ENCODE data around the gene RAB3D.

Gene RAB3D

DNA sequence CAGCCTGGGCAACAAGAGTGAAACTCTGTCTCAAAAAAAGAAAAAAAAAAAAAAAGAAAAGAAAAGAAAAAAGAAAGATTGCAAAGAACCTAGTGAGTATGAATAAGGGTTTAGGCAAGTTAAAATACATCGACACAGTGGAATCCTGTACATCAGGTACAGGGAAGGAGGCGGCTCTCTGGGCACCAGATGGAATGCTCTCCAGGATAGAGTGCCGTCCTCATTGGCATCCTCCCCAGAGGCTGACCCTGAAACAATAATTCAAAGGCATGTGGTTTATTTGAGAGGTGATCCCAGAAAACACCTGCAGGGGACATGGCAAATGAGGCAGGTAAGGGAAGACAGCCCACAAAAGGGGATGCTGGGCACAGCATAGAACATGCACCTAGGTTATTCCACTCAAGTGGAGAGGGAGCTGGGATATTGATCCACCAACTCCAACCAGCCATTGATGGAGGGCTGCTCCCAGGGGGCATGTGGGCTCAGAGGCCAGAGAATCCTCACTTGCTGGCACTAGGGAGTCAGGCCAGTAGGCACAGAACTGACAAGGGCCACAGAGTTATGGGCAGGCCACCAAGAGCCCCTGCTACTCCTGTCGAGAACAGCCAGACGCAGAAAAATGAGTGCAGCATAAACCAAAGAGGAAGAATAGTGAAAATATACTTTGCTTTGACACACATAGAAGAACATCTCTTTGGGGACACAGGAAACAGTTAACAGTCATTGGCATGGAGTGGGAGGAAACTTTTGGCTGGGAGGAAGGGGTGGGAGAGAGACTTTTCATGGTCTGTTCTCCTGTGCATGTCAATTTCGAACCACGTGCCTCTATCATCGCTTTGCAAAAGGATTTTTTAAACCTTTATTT lies 39.3 kb downstream of the RAB3D start:
- H4K20me1 ChIP-seq (ENCODE audit: low read depth, low read length), result no peaks in the 10 kb centered on the region
- no peak overlapping the region for H3K9ac ChIP-seq (ENCODE audit: low read length)
- H3F3A ChIP-seq (ENCODE audit: insufficient read depth), result no peaks in the 10 kb centered on the region
- no peak overlapping the region for H3K4me2 ChIP-seq (ENCODE audit: low read depth, low read length, poor library complexity, severe bottlenecking)
- no peaks in the 10 kb centered on the region for H3K9me3 ChIP-seq (ENCODE audit: insufficient read depth, low read length)
- no peaks in the 10 kb centered on the region for H3K79me2 ChIP-seq (ENCODE audit: insufficient read depth, low read length)
- no peak for TF ChIP-seq EZH2phosphoT487 (conservative IDR thresholded peaks at IDR 0.05; ENCODE audit: low read length)
- TF ChIP-seq, protein P1, sequence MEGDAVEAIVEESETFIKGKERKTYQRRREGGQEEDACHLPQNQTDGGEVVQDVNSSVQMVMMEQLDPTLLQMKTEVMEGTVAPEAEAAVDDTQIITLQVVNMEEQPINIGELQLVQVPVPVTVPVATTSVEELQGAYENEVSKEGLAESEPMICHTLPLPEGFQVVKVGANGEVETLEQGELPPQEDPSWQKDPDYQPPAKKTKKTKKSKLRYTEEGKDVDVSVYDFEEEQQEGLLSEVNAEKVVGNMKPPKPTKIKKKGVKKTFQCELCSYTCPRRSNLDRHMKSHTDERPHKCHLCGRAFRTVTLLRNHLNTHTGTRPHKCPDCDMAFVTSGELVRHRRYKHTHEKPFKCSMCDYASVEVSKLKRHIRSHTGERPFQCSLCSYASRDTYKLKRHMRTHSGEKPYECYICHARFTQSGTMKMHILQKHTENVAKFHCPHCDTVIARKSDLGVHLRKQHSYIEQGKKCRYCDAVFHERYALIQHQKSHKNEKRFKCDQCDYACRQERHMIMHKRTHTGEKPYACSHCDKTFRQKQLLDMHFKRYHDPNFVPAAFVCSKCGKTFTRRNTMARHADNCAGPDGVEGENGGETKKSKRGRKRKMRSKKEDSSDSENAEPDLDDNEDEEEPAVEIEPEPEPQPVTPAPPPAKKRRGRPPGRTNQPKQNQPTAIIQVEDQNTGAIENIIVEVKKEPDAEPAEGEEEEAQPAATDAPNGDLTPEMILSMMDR (IDR thresholded peaks at IDR 0.05; ENCODE audit: insufficient read depth, low read length, poor library complexity, severe bottlenecking), result no peak
- no peaks in the 10 kb centered on the region for H3K36me3 ChIP-seq (ENCODE audit: low read length)
- no peak overlapping the region for H3K4me3 ChIP-seq (ENCODE audit: insufficient read depth, low read length, poor library complexity, severe bottlenecking)
- no peaks in the 10 kb centered on the region for H3K9me2 ChIP-seq (replicated peaks; ENCODE audit: insufficient read depth, low read length)
- no peaks in the 10 kb centered on the region for H3K27me3 ChIP-seq (ENCODE audit: low read length)
- no peak overlapping the region for H3K27ac ChIP-seq (ENCODE audit: low read depth, low read length)
- H2AFZ ChIP-seq (ENCODE audit: low read depth, low read length, severe bottlenecking), result no peak overlapping the region

DNA sequence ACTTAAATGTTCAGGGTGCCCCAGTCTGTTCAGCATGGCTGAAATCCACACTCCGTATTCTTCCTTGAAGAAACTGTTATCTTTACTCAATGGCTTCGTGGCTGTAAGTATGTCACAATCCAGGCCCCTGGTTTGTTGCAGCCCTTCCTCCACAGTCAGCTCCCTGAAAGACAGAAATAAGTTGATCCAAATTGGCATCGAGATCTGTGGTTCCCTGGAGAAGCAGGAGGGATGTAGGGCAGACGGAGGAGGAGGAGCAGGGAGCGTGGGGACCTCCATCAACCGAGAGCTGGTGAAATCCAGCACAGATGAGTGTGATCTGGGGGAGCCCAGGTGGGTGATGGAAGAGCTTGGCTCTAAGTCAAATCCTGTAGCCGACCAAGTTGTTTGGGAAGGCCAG lies 43.2 kb downstream of the RAB3D start:
- Histone ChIP-seq H3K36me3 (ENCODE audit: low read length) (no peaks in the 10 kb centered on the region), H3F3A (ENCODE audit: insufficient read depth) (no peaks in the 10 kb centered on the region), H3K27me3 (ENCODE audit: low read length) (no peaks in the 10 kb centered on the region), H3K9ac (ENCODE audit: low read length) (no peak overlapping the region), H3K9me2 (replicated peaks; ENCODE audit: insufficient read depth, low read length) (no peaks in the 10 kb centered on the region), H4K20me1 (ENCODE audit: low read depth, low read length) (no peaks in the 10 kb centered on the region), H3K4me2 (ENCODE audit: low read depth, low read length, poor library complexity, severe bottlenecking) (no peak overlapping the region), H2AFZ (ENCODE audit: low read depth, low read length, severe bottlenecking) (no peak overlapping the region), H3K79me2 (ENCODE audit: insufficient read depth, low read length) (no peaks in the 10 kb centered on the region), H3K27ac (ENCODE audit: low read depth, low read length) (no peak overlapping the region), H3K4me3 (ENCODE audit: insufficient read depth, low read length, poor library complexity, severe bottlenecking) (no peak overlapping the region), H3K9me3 (ENCODE audit: insufficient read depth, low read length) (no peaks in the 10 kb centered on the region)
- TF ChIP-seq, protein P1 (IDR thresholded peaks at IDR 0.05; ENCODE audit: insufficient read depth, low read length, poor library complexity, severe bottlenecking), result no peak
- TF ChIP-seq EZH2phosphoT487 (conservative IDR thresholded peaks at IDR 0.05; ENCODE audit: low read length), result no peak

DNA sequence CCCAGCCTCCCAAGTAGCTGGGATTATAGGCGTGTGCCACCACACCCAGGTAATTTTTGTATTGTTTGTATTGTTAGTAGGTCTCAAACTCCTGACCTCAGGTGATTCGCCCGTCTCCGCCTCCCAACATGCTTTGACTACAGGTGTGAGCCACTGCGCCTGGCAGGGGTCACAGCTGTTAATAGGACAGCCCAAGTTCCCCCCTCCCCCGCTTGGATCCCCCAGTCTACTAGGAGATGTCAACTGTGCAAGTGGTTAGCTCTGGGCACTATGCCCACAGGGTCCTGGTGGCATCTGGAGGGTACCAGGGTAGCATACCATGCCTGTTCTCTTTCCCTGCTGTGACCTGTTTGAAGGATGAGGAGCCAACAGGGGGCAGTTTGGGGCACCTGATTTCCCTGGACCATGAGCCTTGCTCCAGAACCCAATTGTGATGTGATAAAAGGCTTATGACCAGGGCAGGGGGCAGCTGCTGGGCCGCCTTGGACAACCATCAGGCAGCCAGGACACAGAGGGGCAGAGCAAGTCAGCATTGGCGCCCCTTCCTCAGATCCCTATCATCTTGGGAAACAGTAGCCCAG lies 43.7 kb downstream of the RAB3D start, which contains the start of gene TSPAN16:
TSS of gene TSPAN16 (plus strand) at position 496 of the 581 bp plus-strand sequence. CDS start 138 bp downstream, outside the sequence.
- no peaks in the 10 kb centered on the region for H3K9me3 ChIP-seq (ENCODE audit: insufficient read depth, low read length)
- no peak within 1 kb of the TSS for H2AFZ ChIP-seq (ENCODE audit: low read depth, low read length, severe bottlenecking)
- H3K36me3 ChIP-seq (ENCODE audit: low read length), result no peaks in the 10 kb centered on the region
- H3K4me3 ChIP-seq (ENCODE audit: insufficient read depth, low read length, poor library complexity, severe bottlenecking), result no peak within 1 kb of the TSS
- H3K79me2 ChIP-seq (ENCODE audit: insufficient read depth, low read length), result no peaks in the 10 kb centered on the region
- no peak within 1 kb of the TSS for H3K4me2 ChIP-seq (ENCODE audit: low read depth, low read length, poor library complexity, severe bottlenecking)
- H4K20me1 ChIP-seq (ENCODE audit: low read depth, low read length), result no peaks in the 10 kb centered on the region
- H3K27ac ChIP-seq (ENCODE audit: low read depth, low read length), result no peak within 1 kb of the TSS
- H3F3A ChIP-seq (ENCODE audit: insufficient read depth), result no peaks in the 10 kb centered on the region
- TF ChIP-seq, protein P1 (IDR thresholded peaks at IDR 0.05; ENCODE audit: insufficient read depth, low read length, poor library complexity, severe bottlenecking), result no peak
- no peak for TF ChIP-seq EZH2phosphoT487 (conservative IDR thresholded peaks at IDR 0.05; ENCODE audit: low read length)
- no peaks in the 10 kb centered on the region for H3K27me3 ChIP-seq (ENCODE audit: low read length)
- no peak within 1 kb of the TSS for H3K9ac ChIP-seq (ENCODE audit: low read length)
- no peaks in the 10 kb centered on the region for H3K9me2 ChIP-seq (replicated peaks; ENCODE audit: insufficient read depth, low read length)

Measured in SU-DHL-6 (cell line).